BE2C (cell line): Measurements from ENCODE around the gene IL22RA1. TPM values are rescaled to one million over a fixed set of nuclear protein-coding genes. Genes with fewer than 3 reads are reported as not detected.

Experiments used
- DNase-seq: peaks from one replicate; pipeline ENCODE4 v3.0.0-alpha.2; 2020
- H3K27me3 ChIP-seq: fragments of 250-450 bp; sonication (Bioruptor Pico); 2 replicates; pipeline ENCODE4 v1.5.1; 2020; ENCODE audit warnings: mild to moderate bottlenecking
- H3K36me3 ChIP-seq: fragments of 250-450 bp; sonication (Bioruptor Pico); 2 replicates; pipeline ENCODE4 v1.5.1; 2020; ENCODE audit warnings: mild to moderate bottlenecking
- H3K4me1 ChIP-seq: fragments of 250-450 bp; sonication (Bioruptor Pico); 2 replicates; pipeline ENCODE4 v1.5.1; 2020
- H3K4me3 ChIP-seq: 2 replicates; pipeline ENCODE4 v1.5.1; 2011; ENCODE audit warnings: low read depth, low read length
- H3K9me3 ChIP-seq: fragments of 250-450 bp; sonication (Bioruptor Pico); 2 replicates; pipeline ENCODE4 v1.5.1; 2020
- polyA plus RNA-seq: library from polyadenylated mRNA; unstranded; fragments of >200 nt; gene quantifications from one replicate; pipeline ENCODE4 v1.2.1, GENCODE V29; 2012; ENCODE audit warnings: low read depth, missing spikeins; ENCODE audit not compliant: insufficient read length, insufficient read depth
- TF ChIP-seq, protein P1 (sequence below): IDR thresholded peaks from 2 replicates; pipeline ENCODE4 v1.5.1; 2012; ENCODE audit warnings: mild to moderate bottlenecking, low read depth, low read length

The IL22RA1 gene, protein sequence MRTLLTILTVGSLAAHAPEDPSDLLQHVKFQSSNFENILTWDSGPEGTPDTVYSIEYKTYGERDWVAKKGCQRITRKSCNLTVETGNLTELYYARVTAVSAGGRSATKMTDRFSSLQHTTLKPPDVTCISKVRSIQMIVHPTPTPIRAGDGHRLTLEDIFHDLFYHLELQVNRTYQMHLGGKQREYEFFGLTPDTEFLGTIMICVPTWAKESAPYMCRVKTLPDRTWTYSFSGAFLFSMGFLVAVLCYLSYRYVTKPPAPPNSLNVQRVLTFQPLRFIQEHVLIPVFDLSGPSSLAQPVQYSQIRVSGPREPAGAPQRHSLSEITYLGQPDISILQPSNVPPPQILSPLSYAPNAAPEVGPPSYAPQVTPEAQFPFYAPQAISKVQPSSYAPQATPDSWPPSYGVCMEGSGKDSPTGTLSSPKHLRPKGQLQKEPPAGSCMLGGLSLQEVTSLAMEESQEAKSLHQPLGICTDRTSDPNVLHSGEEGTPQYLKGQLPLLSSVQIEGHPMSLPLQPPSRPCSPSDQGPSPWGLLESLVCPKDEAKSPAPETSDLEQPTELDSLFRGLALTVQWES
- not detected for polyA plus RNA-seq

DNA sequence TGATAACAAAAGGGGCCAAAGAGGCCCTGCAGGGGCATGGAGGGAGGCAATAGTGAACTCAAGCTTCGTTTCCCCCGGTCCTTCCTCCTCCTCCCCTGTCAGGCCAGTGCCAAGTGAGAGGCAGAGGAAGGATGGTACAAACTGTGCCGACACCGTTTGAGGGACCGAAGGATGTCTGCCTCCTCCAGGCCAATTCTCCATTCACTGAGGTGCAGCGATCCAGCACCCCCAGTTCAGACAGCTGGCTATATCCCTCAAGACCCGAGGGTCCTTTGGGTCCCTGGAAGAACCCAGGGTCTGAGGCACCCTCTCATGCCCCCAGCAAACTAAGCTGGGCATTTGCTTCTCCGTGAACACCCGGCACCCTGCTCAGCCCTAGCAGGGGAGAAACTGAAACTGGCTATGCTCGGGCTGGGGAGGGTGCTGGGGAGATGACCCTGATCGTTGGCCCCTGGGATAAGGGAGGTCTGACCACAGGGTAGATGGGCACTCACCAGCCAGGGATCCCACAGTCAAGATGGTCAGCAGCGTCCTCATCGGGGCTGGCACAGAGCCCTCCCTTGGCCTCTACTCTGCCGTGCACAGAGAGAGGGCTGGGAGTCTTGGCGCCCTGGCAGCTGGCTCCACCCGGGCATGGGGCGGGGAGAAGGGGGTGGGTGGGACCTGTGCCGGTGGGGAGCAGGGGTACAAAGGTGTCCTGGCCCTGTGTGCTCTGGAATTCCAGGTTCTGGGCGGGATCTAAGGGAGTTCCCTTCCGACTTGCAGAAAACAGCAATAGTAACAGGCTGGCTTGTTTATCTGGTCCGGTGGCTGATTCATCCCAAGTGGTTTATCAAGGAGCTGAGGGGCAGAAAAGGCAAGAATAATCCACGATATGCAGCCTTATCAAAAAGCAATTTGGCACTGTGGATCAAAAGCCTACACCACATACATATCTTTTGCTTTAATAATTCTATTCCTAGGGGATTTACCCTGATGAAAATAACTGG is at the start of gene IL22RA1:
Gene IL22RA1, minus strand, starts transcription at position 595 of the 989 bp plus-strand sequence. Its CDS starts 58 bp downstream, at position 537.
- Histone ChIP-seq H3K4me1 (no peaks in the 10 kb centered on the region), H3K4me3 (no peak within 1 kb of the TSS), H3K9me3 (no peaks in the 10 kb centered on the region), H3K27me3 (no peaks in the 10 kb centered on the region), H3K36me3 (no peaks in the 10 kb centered on the region)
- TF ChIP-seq, protein P1, sequence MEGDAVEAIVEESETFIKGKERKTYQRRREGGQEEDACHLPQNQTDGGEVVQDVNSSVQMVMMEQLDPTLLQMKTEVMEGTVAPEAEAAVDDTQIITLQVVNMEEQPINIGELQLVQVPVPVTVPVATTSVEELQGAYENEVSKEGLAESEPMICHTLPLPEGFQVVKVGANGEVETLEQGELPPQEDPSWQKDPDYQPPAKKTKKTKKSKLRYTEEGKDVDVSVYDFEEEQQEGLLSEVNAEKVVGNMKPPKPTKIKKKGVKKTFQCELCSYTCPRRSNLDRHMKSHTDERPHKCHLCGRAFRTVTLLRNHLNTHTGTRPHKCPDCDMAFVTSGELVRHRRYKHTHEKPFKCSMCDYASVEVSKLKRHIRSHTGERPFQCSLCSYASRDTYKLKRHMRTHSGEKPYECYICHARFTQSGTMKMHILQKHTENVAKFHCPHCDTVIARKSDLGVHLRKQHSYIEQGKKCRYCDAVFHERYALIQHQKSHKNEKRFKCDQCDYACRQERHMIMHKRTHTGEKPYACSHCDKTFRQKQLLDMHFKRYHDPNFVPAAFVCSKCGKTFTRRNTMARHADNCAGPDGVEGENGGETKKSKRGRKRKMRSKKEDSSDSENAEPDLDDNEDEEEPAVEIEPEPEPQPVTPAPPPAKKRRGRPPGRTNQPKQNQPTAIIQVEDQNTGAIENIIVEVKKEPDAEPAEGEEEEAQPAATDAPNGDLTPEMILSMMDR = no peak
- DNase-seq = no peak

DNA sequence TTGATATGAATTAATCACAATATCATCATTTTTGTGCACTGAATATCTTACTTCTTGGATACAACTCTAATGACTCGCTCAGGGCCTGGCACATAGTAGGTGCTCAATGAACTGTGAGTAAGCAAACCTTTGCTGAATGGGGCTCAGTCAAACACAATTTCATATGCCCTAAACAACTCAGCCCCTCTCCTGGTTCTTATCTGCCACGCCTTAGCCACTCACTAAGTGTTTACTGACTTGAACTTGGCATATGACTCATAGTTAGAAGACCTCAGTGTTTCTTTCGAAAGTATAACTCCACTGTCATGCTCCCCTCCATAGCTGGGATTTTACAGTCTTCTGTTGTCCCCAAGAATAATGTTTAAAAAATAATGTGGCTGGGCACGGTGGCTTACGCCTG is 48.9 kb upstream of the IL22RA1 start:
- no peak for DNase-seq
- TF ChIP-seq, protein P1 = no peak
- no peaks in the 10 kb centered on the region for H3K9me3 ChIP-seq

DNA sequence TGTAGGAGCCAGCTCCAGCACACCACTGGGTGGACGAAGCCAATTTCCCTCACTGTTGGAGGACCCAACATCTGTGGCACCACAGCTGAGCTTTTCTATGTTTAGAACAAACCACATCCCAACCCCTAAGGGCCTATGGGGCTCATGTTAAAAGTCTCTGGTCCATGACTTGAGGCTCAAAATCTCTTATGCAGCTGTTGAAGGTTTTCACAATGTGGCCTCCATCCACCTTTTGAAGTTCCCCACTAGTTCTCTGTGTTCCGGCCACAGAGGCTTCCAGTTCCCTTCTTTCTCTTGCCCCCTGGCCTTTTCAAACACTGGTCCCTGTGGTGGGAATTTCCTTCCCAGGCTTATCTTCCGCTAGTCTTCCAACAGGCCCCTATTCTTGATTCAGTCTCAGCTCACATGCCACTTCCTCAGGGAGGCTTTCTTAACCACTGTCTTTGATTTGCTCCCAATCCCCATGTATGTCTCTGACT is 48.1 kb upstream of the IL22RA1 start:
- no peak for DNase-seq
- TF ChIP-seq, protein P1 = no peak
- Histone ChIP-seq H3K36me3 (no peaks in the 10 kb centered on the region), H3K4me1 (no peaks in the 10 kb centered on the region), H3K4me3 (no peak overlapping the region), H3K27me3 (peaks cover 5% of the 10 kb centered on the region), H3K9me3 (no peaks in the 10 kb centered on the region)

More for the DNA sequence above, 48.9 kb upstream of the IL22RA1 start:
- no peaks in the 10 kb centered on the region for H3K4me1 ChIP-seq
- H3K4me3 ChIP-seq = no peak overlapping the region
- no peaks in the 10 kb centered on the region for H3K36me3 ChIP-seq
- H3K27me3 ChIP-seq = peaks cover 5% of the 10 kb centered on the region; the same call in 1 of the 2 replicates

DNA sequence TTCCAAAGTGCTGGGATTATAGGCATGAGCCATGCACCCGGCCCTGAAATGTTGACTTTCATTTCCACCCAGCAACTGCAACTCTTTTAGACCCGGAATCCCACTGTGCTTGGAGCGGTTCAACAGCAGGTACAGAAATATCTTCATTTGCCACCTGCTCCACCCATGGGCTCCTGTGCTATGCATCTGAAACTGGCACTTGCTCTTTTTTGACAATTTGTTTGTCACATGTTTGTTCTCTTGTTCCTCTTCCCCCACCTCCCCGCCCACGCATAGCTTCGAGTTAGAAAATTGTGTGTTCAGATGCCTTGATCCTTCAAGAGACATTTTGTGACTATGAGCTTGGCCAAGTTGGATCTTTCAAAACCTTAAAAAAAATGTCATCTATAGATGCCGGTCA is 46.6 kb upstream of the IL22RA1 start:
- DNase-seq = no peak
- peaks cover 5% of the 10 kb centered on the region for H3K27me3 ChIP-seq
- no peaks in the 10 kb centered on the region for H3K9me3 ChIP-seq
- H3K4me1 ChIP-seq = no peaks in the 10 kb centered on the region
- TF ChIP-seq, protein P1 = no peak
- H3K36me3 ChIP-seq = no peaks in the 10 kb centered on the region
- no peak overlapping the region for H3K4me3 ChIP-seq

DNA sequence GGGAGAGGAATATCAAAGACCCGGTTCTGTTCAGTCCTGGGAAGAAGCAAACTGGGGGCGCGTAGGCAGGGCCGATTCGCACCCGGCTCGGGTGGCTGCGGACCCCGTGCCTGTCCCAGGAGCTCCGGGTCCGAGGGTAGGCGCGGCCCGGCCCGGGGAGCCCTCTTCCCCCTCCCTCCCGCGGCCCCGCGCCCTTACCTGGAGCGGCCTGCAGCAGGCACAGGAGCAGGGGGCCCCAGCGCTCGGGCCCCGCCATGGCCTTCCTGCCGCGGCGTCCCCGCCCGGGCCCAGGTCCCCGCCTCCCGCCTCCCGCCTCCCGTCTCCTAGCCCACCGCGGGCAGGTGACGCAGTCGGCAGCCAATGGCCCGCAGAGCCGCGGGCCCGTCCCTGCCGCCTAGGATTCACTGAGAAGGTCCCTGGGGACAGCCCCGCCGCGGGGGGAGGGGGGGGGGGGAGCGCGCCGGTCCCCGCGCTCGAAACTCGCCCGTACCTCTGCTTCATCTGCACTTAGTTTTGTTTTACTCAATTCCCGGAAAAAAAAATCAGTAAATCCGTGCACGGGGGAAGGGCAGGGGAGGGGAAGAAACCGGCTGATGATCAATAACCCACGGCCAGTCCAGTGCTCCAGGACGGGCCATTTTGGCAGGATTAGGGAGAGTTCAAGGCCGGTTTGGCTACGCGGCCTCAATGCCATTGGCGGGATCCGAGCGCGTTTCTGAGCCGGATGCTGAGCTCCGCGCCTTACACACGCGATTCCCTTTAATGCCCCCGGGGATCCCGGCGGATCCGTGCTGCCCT is 44.3 kb upstream of the IL22RA1 start, which contains the start of gene IFNLR1:
Gene IFNLR1, minus strand, starts transcription at position 297 of the 798 bp plus-strand sequence. Its CDS starts 41 bp downstream, at position 256.
- no peaks in the 10 kb centered on the region for H3K4me1 ChIP-seq
- TF ChIP-seq, protein P1 = no peak
- DNase-seq = peak; percentile 33
- no peaks in the 10 kb centered on the region for H3K36me3 ChIP-seq
- H3K27me3 ChIP-seq = peaks cover 5% of the 10 kb centered on the region
- no peaks in the 10 kb centered on the region for H3K9me3 ChIP-seq
- H3K4me3 ChIP-seq = peak within 1 kb of the TSS; percentile 32
